NB4 (cell line): ENCODE results near the gene SRXN1.
A peak's percentile ranks its signal among the peaks of the same experiment; 100 is the strongest.

Experiments used
- DNase-seq: peaks from one replicate; pipeline ENCODE4 v3.0.0; 2010; ENCODE audit warnings: low read depth
- H3K4me3 ChIP-seq: one replicate; pipeline ENCODE4 v1.5.1; 2011; ENCODE audit warnings: mild to moderate bottlenecking, low read depth, low read length, moderate library complexity
- CTCF ChIP-seq: IDR thresholded peaks from one replicate; pipeline ENCODE4 v1.5.1; 2012; ENCODE audit warnings: low read depth, low read length
- MAX ChIP-seq: IDR thresholded peaks from 2 replicates; pipeline ENCODE4 v1.6.1; 2011; ENCODE audit warnings: low read depth, low read length
- MYC ChIP-seq: IDR thresholded peaks from 2 replicates; pipeline ENCODE4 v1.6.1; 2011; ENCODE audit warnings: low read depth, low read length
- POLR2A ChIP-seq: IDR thresholded peaks from 2 replicates; pipeline ENCODE4 v1.6.1; 2011; ENCODE audit warnings: mild to moderate bottlenecking; ENCODE audit not compliant: insufficient read length; ENCODE audit errors: extremely low read depth

Gene SRXN1

GRCh38 chr20:615514-615913, 37.5 kb downstream of the SRXN1 start:
- no peak for TF ChIP-seq MAX
- H3K4me3 ChIP-seq, result no peak overlapping the region
- peak; percentile 61 for DNase-seq

GRCh38 chr20:611843-612185, 41.2 kb downstream of the SRXN1 start:
- no peak for TF ChIP-seq MYC
- TF ChIP-seq POLR2A, result no peak
- TF ChIP-seq MAX, result no peak
- TF ChIP-seq CTCF, result no peak
- no peak overlapping the region for H3K4me3 ChIP-seq
- no peak for DNase-seq

- TF ChIP-seq MYC (no peak), CTCF (no peak), POLR2A (no peak), MAX (no peak)
- no peak for DNase-seq
- H3K4me3 ChIP-seq, result no peak overlapping the region
These were observed 41.8 kb downstream of the SRXN1 start for GRCh38 chr20:611047-611842.

GRCh38 chr20:610130-611046, 42.6 kb downstream of the SRXN1 start, which contains the start of gene TCF15:
TSS of gene TCF15 (minus strand) at chr20:610309. CDS start at chr20:610237, 72 bp downstream.
- no peak for DNase-seq
- TF ChIP-seq CTCF (no peak), MYC (no peak), MAX (no peak), POLR2A (no peak)
- no peak within 1 kb of the TSS for H3K4me3 ChIP-seq

GRCh38 chr20:609371-609964, 43.5 kb downstream of the SRXN1 start:
- TF ChIP-seq CTCF (no peak), MAX (no peak), MYC (no peak), POLR2A (no peak)
- no peak overlapping the region for H3K4me3 ChIP-seq
- no peak for DNase-seq
